ENCODE results near the gene OBSCN.

DNA sequence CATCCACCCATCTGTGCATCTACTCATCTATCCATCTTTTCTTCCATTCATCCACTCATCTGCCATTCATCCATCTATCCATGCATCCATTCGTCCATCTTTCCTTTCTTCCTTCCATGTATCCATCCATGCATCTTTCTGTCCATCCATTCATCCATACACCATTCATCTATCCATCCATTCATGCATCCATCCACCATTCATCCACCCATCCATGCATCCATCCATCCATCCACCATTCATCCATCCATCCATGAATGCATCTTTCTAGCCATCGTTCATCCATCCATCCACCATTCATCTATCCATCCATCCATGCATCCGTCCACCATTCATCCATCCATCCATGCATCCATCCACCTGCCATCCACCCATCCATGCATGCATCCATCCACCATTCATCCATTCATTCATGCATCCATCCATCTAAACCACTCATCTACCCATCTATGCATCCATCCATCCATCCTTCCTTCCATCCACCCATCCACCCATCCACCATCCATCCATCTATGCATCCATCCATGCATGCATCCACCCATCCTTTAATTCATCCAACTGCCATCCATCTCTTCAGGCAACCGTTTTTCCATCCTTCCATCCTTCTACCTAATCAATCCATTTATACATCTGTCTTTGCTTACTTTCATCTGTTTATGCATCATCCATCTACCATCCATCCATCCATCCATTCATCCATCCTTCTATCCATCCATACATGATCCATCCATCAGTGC lies 111.7 kb downstream of the OBSCN start:
- TF ChIP-seq POLR2A (IDR thresholded peaks at IDR 0.05) (no peak), CTCF (IDR thresholded peaks at IDR 0.05) (no peak)

Data from prostate gland (tissue), 2 donors.